Measurements from ENCODE around the gene RSPH6A. TPM values are rescaled to one million over a fixed set of nuclear protein-coding genes. Genes with fewer than 3 reads are reported as not detected.
A peak's percentile ranks its signal among the peaks of the same experiment; 100 is the strongest.

Gene RSPH6A
- total RNA-seq, 1 experiment from 2014 or later, result 0.39 TPM

- TF ChIP-seq CREB1 (CRISPR knock-in tag; IDR thresholded peaks at IDR 0.05) (no peak), STAT6 (CRISPR knock-in tag; conservative IDR thresholded peaks at IDR 0.05; ENCODE audit: low read depth) (0 out of 2 replicates have a peak, but pooled peaks have one; percentile 57), NR2C2 (CRISPR knock-in tag; IDR thresholded peaks at IDR 0.05) (no peak), TP53 (CRISPR knock-in tag; IDR thresholded peaks at IDR 0.05) (0 out of 2 replicates have a peak, but pooled peaks have one; percentile 10), JAZF1 (CRISPR knock-in tag; IDR thresholded peaks at IDR 0.05) (no peak), ZNF121 (CRISPR knock-in tag; IDR thresholded peaks at IDR 0.05) (peak; percentile 76; the same call in 1 of the 2 replicates)
Measured at GRCh38 chr19:45814851-45815480, at the start of gene RSPH6A (continued).

DNA sequence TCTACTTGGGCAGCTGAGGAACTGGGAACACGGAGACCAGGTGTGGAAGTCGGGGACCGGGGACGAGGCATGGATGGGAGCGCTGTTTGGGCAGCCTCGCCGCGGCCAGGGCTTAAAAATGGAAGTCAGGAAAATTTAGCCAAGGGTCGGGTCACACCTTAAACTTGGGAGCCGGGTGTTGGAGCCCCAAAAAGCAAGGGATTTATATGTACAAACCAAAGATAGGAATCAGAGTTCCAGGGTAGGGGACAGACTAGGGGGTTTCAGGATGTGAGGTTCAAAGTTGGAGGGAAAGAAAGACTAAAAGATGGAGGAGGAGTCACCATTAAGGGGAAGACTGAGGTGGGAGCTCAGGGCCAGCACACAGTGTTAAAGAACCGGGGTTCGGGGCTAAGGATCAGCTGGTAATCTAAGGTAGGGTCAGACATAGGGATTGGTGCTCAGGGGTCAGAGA is 49.5 kb upstream of the RSPH6A start:
- CTCF ChIA-PET, result interaction anchor here (0.6 to 4.9 kb wide), 30 partner anchors 10 to 772 kb away, joined by 3 to 212 read pairs (median 6); partner anchors contain the start of genes CCDC61, DMPK, DMWD and GNG8
- POLR2A ChIA-PET, result interaction anchor here (0.7 to 3.1 kb wide), 7 partner anchors 12 to 49 kb away, joined by 3 to 42 read pairs (median 6); partner anchors contain the start of genes IRF2BP1, MYPOP and RSPH6A
- no peaks in the 10 kb centered on the region for H3K27me3 Mint-ChIP-seq (ENCODE audit: low read depth)
- H3K4me1 Mint-ChIP-seq, result peaks cover 43% of the 10 kb centered on the region
- H3K4me3 Mint-ChIP-seq, result peak overlapping the region; percentile 99
- TF ChIP-seq ZNF219 (CRISPR knock-in tag; IDR thresholded peaks at IDR 0.05; ENCODE audit: borderline replicate concordance) (no peak), SP1 (CRISPR knock-in tag; conservative IDR thresholded peaks at IDR 0.05) (0 out of 2 replicates have a peak, but pooled peaks have one; percentile 1), RELA (CRISPR knock-in tag; IDR thresholded peaks at IDR 0.05; ENCODE audit: borderline replicate concordance) (no peak), ZBTB43 (CRISPR knock-in tag; IDR thresholded peaks at IDR 0.05) (no peak)
- TF ChIP-seq, protein P1, sequence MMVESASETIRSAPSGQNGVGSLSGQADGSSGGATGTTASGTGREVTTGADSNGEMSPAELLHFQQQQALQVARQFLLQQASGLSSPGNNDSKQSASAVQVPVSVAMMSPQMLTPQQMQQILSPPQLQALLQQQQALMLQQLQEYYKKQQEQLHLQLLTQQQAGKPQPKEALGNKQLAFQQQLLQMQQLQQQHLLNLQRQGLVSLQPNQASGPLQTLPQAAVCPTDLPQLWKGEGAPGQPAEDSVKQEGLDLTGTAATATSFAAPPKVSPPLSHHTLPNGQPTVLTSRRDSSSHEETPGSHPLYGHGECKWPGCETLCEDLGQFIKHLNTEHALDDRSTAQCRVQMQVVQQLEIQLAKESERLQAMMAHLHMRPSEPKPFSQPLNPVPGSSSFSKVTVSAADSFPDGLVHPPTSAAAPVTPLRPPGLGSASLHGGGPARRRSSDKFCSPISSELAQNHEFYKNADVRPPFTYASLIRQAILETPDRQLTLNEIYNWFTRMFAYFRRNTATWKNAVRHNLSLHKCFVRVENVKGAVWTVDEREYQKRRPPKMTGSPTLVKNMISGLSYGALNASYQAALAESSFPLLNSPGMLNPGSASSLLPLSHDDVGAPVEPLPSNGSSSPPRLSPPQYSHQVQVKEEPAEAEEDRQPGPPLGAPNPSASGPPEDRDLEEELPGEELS (CRISPR knock-in tag; IDR thresholded peaks at IDR 0.05), result no peak
- ATAC-seq (no peak), DNase-seq (ENCODE audit: low spot score) (no peak)
- H3K36me3 Mint-ChIP-seq, result no peaks in the 10 kb centered on the region
- no peaks in the 10 kb centered on the region for H3K9me3 Mint-ChIP-seq
- H3K27ac Mint-ChIP-seq, result peak overlapping the region; percentile 78

GRCh38 chr19:45863840-45864628 is 48.9 kb upstream of the RSPH6A start, which contains the start of gene FOXA3:
Gene FOXA3 (plus strand): TSS chr19:45864326. CDS start chr19:45864457, 131 bp downstream.
- Mint-ChIP-seq H3K9me3 (no peaks in the 10 kb centered on the region), H3K4me3 (peak within 1 kb of the TSS; percentile 99), H3K36me3 (peaks cover 5% of the 10 kb centered on the region; the same call in 1 of the 2 replicates), H3K27me3 (ENCODE audit: low read depth) (no peaks in the 10 kb centered on the region), H3K27ac (peak within 1 kb of the TSS; percentile 84), H3K4me1 (peaks cover 43% of the 10 kb centered on the region)
- ATAC-seq (peak; percentile 35), DNase-seq (ENCODE audit: low spot score) (peak; percentile 77)
- ChIA-PET CTCF (interaction anchor here (0.6 to 4.9 kb wide), 45 partner anchors 9 to 626 kb away, joined by 3 to 212 read pairs (median 4); partner anchors contain the start of genes CCDC61, DMPK, DMWD and IRF2BP1), POLR2A (interaction anchor here (0.7 to 3.1 kb wide), 13 partner anchors 12 to 172 kb away, joined by 3 to 42 read pairs (median 6); partner anchors contain the start of genes DMWD, IRF2BP1, MYPOP and QPCTL)
- TF ChIP-seq PRRX2 (CRISPR knock-in tag; IDR thresholded peaks at IDR 0.05) (no peak), SOX15 (CRISPR knock-in tag; IDR thresholded peaks at IDR 0.05) (no peak), JUN (CRISPR knock-in tag; IDR thresholded peaks at IDR 0.05) (no peak), NFE2L1 (CRISPR knock-in tag; IDR thresholded peaks at IDR 0.05) (no peak), GRHL2 (CRISPR knock-in tag; IDR thresholded peaks at IDR 0.05; ENCODE audit: insufficient replicate concordance, severe bottlenecking) (no peak), CREB1 (CRISPR knock-in tag; IDR thresholded peaks at IDR 0.05) (no peak), ZNF671 (CRISPR knock-in tag; IDR thresholded peaks at IDR 0.05) (0 out of 2 replicates have a peak, but pooled peaks have one; percentile 39), RELA (CRISPR knock-in tag; IDR thresholded peaks at IDR 0.05; ENCODE audit: borderline replicate concordance) (0 out of 2 replicates have a peak, but pooled peaks have one; percentile 18), NR3C1 (CRISPR knock-in tag; conservative IDR thresholded peaks at IDR 0.05; ENCODE audit: low read depth) (no peak), TEAD4 (CRISPR knock-in tag; IDR thresholded peaks at IDR 0.05) (no peak), SMAD3 (CRISPR knock-in tag; IDR thresholded peaks at IDR 0.05; ENCODE audit: borderline replicate concordance) (no peak), HMGA2 (CRISPR knock-in tag; IDR thresholded peaks at IDR 0.05) (no peak), SP1 (CRISPR knock-in tag; conservative IDR thresholded peaks at IDR 0.05) (peak; percentile 68), ZNF423 (CRISPR knock-in tag; IDR thresholded peaks at IDR 0.05) (peak; percentile 58), ZNF263 (CRISPR knock-in tag; IDR thresholded peaks at IDR 0.05; ENCODE audit: low read depth) (no peak)
- TF ChIP-seq, protein P2, sequence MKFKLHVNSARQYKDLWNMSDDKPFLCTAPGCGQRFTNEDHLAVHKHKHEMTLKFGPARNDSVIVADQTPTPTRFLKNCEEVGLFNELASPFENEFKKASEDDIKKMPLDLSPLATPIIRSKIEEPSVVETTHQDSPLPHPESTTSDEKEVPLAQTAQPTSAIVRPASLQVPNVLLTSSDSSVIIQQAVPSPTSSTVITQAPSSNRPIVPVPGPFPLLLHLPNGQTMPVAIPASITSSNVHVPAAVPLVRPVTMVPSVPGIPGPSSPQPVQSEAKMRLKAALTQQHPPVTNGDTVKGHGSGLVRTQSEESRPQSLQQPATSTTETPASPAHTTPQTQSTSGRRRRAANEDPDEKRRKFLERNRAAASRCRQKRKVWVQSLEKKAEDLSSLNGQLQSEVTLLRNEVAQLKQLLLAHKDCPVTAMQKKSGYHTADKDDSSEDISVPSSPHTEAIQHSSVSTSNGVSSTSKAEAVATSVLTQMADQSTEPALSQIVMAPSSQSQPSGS (CRISPR knock-in tag; IDR thresholded peaks at IDR 0.05; ENCODE audit: borderline replicate concordance, low read depth), result no peak

Measured in WTC11 (cell line).